Uterus (tissue), 2 donors: ENCODE measurements around the gene ATXN10.

ENCODE experiments used
- CTCF ChIP-seq, 4 experiments: fragments of 200-600 bp in 2 of 4; fragments of 450-650 bp in 2 of 4; sonication (generic) in 2 of 4; IDR thresholded peaks; one replicate each; pipeline ENCODE4 v1.5.1; 2016 to 2019; ENCODE audit warnings: antibody characterized with exemption in 4 of 4, mild to moderate bottlenecking in 2 of 4, moderate library complexity in 1 of 4
- POLR2A ChIP-seq, 2 donors: fragments of 450-650 bp; IDR thresholded peaks; one replicate each; pipeline ENCODE4 v1.6.1; 2016; ENCODE audit warnings: antibody characterized with exemption in 2 of 2, mild to moderate bottlenecking in 1 of 2, moderate library complexity in 1 of 2

GRCh38 chr22:45776313-45776585 lies 104.6 kb downstream of the ATXN10 start:
- TF ChIP-seq POLR2A (IDR thresholded peaks at IDR 0.05) (no peak), CTCF (IDR thresholded peaks at IDR 0.05) (no peak)
